ENCODE data around the gene EFCAB14.
"Not testable (repeated sequence)": the region's sequence is repeated elsewhere in the genome, so short reads cannot be mapped to it uniquely, and the experiment has no call there.

EFCAB14 gene

DNA sequence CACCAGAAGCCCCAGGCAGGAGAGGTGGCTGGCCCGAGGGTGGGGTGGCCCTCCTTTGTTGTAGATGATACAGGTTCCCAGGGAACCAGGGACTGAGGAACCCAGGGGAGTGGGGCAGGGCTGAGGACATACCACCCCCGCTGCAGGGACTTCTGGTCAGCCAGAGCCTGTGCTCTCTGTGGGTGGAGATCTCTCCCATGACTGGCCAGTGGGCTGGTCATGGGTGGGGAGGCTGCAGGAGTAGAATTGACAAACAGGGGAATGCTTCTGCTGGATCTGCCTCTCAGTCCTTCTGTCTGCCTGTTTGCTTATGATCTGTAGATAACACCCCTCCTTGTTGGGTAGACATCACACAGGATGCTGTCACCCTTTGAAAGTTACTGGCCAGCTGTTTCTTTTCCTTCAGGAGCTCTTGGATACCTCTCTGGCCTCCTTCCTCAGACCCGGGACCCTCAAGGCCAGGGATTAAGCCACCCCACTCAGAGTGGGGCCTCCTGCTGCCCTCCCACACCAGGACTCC lies 2.8 kb upstream of the EFCAB14 start:
- TF ChIP-seq, protein P1, sequence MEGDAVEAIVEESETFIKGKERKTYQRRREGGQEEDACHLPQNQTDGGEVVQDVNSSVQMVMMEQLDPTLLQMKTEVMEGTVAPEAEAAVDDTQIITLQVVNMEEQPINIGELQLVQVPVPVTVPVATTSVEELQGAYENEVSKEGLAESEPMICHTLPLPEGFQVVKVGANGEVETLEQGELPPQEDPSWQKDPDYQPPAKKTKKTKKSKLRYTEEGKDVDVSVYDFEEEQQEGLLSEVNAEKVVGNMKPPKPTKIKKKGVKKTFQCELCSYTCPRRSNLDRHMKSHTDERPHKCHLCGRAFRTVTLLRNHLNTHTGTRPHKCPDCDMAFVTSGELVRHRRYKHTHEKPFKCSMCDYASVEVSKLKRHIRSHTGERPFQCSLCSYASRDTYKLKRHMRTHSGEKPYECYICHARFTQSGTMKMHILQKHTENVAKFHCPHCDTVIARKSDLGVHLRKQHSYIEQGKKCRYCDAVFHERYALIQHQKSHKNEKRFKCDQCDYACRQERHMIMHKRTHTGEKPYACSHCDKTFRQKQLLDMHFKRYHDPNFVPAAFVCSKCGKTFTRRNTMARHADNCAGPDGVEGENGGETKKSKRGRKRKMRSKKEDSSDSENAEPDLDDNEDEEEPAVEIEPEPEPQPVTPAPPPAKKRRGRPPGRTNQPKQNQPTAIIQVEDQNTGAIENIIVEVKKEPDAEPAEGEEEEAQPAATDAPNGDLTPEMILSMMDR (conservative IDR thresholded peaks at IDR 0.05; ENCODE audit: low read length): no peak
- no peak for DNase-seq (ENCODE audit: low read depth)

DNA sequence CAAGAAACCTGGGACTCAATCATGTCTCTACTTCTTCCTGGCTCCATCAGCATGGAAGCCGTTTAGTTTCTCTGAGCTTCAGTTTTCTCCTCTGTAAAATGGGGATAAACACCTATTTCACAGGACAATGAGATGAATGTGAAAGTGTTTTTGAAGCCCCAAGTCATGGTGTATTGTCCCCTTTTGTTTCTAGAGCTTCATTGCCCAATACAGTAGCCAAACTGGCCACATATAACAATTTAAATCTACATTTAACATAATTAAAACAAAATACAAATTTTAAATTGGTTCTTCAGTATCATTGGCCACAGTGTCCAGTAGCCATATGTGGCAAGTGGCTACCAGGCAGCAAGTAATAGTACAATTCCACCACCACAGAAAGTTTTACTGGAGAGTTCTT lies 2.3 kb upstream of the EFCAB14 start:
- H3K4me3 ChIP-seq (ENCODE audit: low read length): no peak overlapping the region
- DNase-seq (ENCODE audit: low read depth): no peak
- TF ChIP-seq, protein P1 (conservative IDR thresholded peaks at IDR 0.05; ENCODE audit: low read length): no peak

More for the DNA sequence above, 2.8 kb upstream of the EFCAB14 start:
- no peak overlapping the region for H3K4me3 ChIP-seq (ENCODE audit: low read length)

DNA sequence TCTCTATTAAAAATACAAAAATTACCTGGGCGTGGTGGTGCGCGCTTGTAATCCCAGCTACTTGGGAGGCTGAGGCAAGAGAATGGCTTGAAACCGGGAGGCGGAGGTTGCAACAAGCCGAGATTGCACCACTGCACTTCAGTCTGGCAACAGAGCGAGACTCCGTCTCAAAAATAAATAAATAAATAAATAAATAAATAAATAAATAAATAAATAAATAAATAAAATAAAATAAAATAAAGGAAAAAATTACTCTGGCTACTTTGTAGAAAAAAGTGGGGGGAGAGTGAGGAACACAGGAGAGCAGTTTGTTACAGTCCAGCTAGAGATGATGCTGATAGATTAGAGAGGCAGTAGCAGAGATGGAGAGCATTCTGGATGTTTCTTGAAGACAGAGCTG lies 1.4 kb upstream of the EFCAB14 start:
- DNase-seq (ENCODE audit: low read depth); H3K4me3 ChIP-seq (ENCODE audit: low read length): not testable (repeated sequence)

DNA sequence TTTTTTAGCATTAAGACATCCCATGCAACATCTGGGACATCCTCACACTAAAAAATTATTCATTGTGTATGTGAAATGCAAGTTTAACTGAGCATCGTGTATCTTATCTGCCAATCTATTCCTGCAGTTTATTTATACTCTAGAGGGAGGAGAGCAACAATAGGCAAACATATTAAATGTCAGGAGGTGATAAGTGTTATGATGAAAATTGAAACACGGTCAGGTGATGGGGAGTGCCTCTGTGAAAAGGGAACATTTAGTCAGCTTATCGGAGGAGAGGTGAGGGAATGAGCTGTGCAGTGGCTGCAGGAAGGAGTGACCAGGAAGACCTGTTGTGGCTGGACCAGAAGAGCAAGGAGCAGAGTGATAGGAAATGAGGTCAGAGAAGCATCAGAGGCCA lies 775 bp upstream of the EFCAB14 start:
- no peak for DNase-seq (ENCODE audit: low read depth)
- TF ChIP-seq, protein P1 (conservative IDR thresholded peaks at IDR 0.05; ENCODE audit: low read length): no peak
- peak overlapping the region; percentile 66; the same call in 1 of the 2 replicates for H3K4me3 ChIP-seq (ENCODE audit: low read length)

DNA sequence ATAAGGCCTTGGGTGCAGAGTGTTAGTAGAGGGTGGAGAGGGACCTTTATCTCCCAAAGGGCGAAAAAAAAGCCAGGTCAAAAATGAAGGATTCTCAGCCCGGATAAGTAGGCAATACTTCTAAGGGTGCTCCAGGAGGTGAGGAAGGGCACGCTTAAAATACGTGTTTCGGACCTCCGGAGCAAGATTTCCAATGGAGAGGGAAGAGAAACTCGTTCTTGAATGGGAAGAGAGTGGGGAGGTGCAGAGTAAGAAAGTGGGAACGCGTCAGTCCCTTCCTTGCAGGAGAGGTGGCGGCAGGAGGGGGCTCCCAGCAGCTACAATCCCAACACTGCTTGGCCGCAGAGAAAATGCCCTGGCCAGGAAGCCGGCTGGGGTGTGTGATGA lies 581 bp downstream of the EFCAB14 start:
- TF ChIP-seq, protein P1 (conservative IDR thresholded peaks at IDR 0.05; ENCODE audit: low read length): no peak
- H3K4me3 ChIP-seq (ENCODE audit: low read length): peak overlapping the region; percentile 66
- no peak for DNase-seq (ENCODE audit: low read depth)

DNA sequence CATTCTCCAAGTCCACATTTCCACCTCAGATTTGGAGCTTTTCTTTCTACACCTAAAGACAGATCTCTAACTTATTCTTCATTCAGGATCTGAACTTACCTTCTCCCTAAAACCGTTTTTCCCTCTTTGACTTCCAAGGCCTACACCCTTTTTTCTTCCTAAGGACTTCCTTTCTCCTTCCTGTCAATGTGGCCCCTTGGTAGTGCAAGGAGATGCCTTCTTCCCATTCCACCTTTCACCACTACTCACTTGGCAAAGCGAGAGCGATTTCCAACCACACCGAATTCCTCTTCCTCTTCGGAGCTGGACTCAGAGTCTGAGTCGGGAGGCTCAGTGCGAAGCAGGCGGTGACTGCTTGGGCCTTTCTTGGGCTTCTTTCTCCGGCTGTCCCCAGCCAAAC lies 1.3 kb downstream of the EFCAB14 start:
- TF ChIP-seq, protein P1 (conservative IDR thresholded peaks at IDR 0.05; ENCODE audit: low read length): no peak
- peak overlapping the region; percentile 66 for H3K4me3 ChIP-seq (ENCODE audit: low read length)
- DNase-seq (ENCODE audit: low read depth): no peak

DNA sequence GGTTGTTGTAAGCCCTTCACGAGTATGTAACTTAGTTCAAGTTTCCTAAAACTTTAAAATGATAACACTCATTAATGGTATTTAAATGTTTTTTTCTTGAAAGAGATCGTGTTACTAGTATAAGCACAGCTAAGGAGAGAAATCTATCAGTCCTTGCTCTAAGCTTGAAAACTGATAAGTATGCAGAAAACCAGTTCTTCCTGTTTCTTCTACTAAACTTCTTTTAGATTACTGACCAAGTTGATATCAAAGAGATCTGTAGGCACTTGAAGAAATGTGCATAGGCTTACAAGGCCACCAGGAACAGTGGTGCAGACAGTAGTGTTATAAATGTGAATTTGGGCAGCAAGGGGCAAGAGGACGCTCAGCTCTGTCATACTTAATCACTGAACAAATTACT lies 3.9 kb downstream of the EFCAB14 start:
- TF ChIP-seq, protein P1 (conservative IDR thresholded peaks at IDR 0.05; ENCODE audit: low read length): no peak
- DNase-seq (ENCODE audit: low read depth): no peak
- H3K4me3 ChIP-seq (ENCODE audit: low read length): no peak overlapping the region

DNA sequence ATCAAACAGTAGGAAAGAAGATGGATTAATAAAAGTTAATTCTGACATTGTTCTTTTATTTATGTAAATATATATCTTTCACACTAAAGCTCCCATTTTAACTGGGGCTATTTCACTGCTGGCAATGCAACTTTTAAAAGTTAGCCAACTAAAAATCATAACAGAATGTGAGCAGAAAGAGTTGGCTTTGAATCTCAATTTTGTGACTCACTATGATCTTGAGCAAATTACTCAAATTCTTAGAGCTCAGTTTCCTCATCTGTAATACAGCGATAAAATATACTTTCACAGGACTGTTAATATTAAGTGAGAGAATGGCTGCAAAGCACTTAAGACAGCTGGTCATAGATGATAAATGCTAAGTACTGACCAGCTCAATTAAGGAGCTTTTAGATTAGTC lies 10.8 kb downstream of the EFCAB14 start:
- DNase-seq (ENCODE audit: low read depth): no peak
- TF ChIP-seq, protein P1 (conservative IDR thresholded peaks at IDR 0.05; ENCODE audit: low read length): no peak
- no peak overlapping the region for H3K4me3 ChIP-seq (ENCODE audit: low read length)

Measured in AG10803 (cell line).